Measurements from ENCODE around the gene PIP5KL1.

PIP5KL1 gene

GRCh38 chr9:127912882-127913281 is 17.7 kb downstream of the PIP5KL1 start:
- no peak for DNase-seq

GRCh38 chr9:127912296-127912695 is 18.3 kb downstream of the PIP5KL1 start:
- DNase-seq: no peak

GRCh38 chr9:127910613-127911205 is 19.9 kb downstream of the PIP5KL1 start:
- no peak for DNase-seq

- no peak for DNase-seq
Observed at GRCh38 chr9:127909839-127910273, 20.7 kb downstream of the PIP5KL1 start.

GRCh38 chr9:127908660-127908926 is 22.0 kb downstream of the PIP5KL1 start:
- no peak for DNase-seq

GRCh38 chr9:127907867-127908659 is 22.5 kb downstream of the PIP5KL1 start:
- no peak for DNase-seq

- DNase-seq: no peak
Observed at GRCh38 chr9:127905788-127906191, 24.8 kb downstream of the PIP5KL1 start.

GRCh38 chr9:127905004-127905728 is 25.4 kb downstream of the PIP5KL1 start:
- DNase-seq: no peak

- no peak for DNase-seq
Observed at GRCh38 chr9:127904561-127905003, 26.0 kb downstream of the PIP5KL1 start.

- DNase-seq: no peak
Observed at GRCh38 chr9:127903557-127904475, 26.8 kb downstream of the PIP5KL1 start.

- DNase-seq: no peak
Observed at GRCh38 chr9:127899128-127899943, 31.2 kb downstream of the PIP5KL1 start, which contains the start of gene ST6GALNAC6. Gene ST6GALNAC6 (minus strand): TSS chr9:127899603. CDS start chr9:127897981, 1,622 bp downstream.

GRCh38 chr9:127898433-127899127 is 32.0 kb downstream of the PIP5KL1 start:
- DNase-seq: no peak

GRCh38 chr9:127897193-127897692 is 33.3 kb downstream of the PIP5KL1 start:
- DNase-seq: no peak

- DNase-seq: no peak
Observed at GRCh38 chr9:127896395-127897192, 34.0 kb downstream of the PIP5KL1 start.

GRCh38 chr9:127895811-127896210 is 34.8 kb downstream of the PIP5KL1 start:
- DNase-seq: no peak

GRCh38 chr9:127893392-127893791 is 37.2 kb downstream of the PIP5KL1 start:
- DNase-seq: no peak

GRCh38 chr9:127892831-127893230 is 37.7 kb downstream of the PIP5KL1 start:
- DNase-seq: no peak

- DNase-seq: no peak
Observed at GRCh38 chr9:127890053-127890452, 40.5 kb downstream of the PIP5KL1 start.

GRCh38 chr9:127887792-127888191 is 42.8 kb downstream of the PIP5KL1 start:
- DNase-seq: no peak

- DNase-seq: no peak
Observed at GRCh38 chr9:127886401-127886972, 44.1 kb downstream of the PIP5KL1 start.

All from SIG-M5 (cell line).